HL-60 (cell line): Measurements from ENCODE around the gene KATNAL2.

ENCODE experiments used
- DNase-seq, 2 experiments: peaks; one replicate each; pipeline ENCODE4 v3.0.0-alpha.2; 2010 to 2020; ENCODE audit warnings: low read depth in 1 of 2, low spot score in 1 of 2
- H3K27ac ChIP-seq: fragments of 250-450 bp; sonication (Bioruptor Pico); replicated peaks from 2 replicates; pipeline ENCODE4 v1.5.1; 2020; ENCODE audit warnings: mild to moderate bottlenecking, moderate library complexity
- H3K27me3 ChIP-seq: fragments of 250-450 bp; sonication (Bioruptor Pico); 2 replicates; pipeline ENCODE4 v1.5.1; 2021; ENCODE audit warnings: mild to moderate bottlenecking, moderate library complexity; ENCODE audit not compliant: insufficient read depth, poor library complexity, severe bottlenecking
- H3K4me3 ChIP-seq: replicated peaks from 2 replicates; pipeline ENCODE4 v1.5.1; 2011; ENCODE audit warnings: mild to moderate bottlenecking, control low read depth, low read length; ENCODE audit not compliant: insufficient read depth
- CTCF ChIP-seq: IDR thresholded peaks from one replicate; pipeline ENCODE4 v1.5.1; 2011; ENCODE audit warnings: low read length, control low read depth, inconsistent platforms; ENCODE audit not compliant: insufficient read depth
- GABPA ChIP-seq: IDR thresholded peaks from 2 replicates; pipeline ENCODE4 v1.6.1; 2012; ENCODE audit warnings: low read depth
- POLR2AphosphoS5 ChIP-seq: IDR thresholded peaks from 2 replicates; pipeline ENCODE4 v1.6.1; 2012; ENCODE audit warnings: low read depth
- REST ChIP-seq: IDR thresholded peaks from 2 replicates; pipeline ENCODE4 v1.6.1; 2012; ENCODE audit warnings: low read depth; ENCODE audit not compliant: insufficient replicate concordance
- SPI1 ChIP-seq: IDR thresholded peaks from 2 replicates; pipeline ENCODE4 v1.6.1; 2012; ENCODE audit warnings: low read depth, mild to moderate bottlenecking, borderline replicate concordance

KATNAL2 gene

GRCh38 chr18:46910856-46911255 is 6.5 kb upstream of the KATNAL2 start:
- Histone ChIP-seq H3K4me3 (no peak overlapping the region), H3K27ac (no peak overlapping the region), H3K27me3 (no peaks in the 10 kb centered on the region)
- DNase-seq: no peak
- no peak for TF ChIP-seq SPI1
- no peak for TF ChIP-seq GABPA
- no peak for TF ChIP-seq CTCF
- TF ChIP-seq REST: no peak
- no peak for TF ChIP-seq POLR2AphosphoS5

GRCh38 chr18:46915800-46916550 is 1.4 kb upstream of the KATNAL2 start:
- no peaks in the 10 kb centered on the region for H3K27me3 ChIP-seq
- peak overlapping the region; percentile 89 for H3K4me3 ChIP-seq
- H3K27ac ChIP-seq: peak overlapping the region; percentile 73
- no peak for DNase-seq
- TF ChIP-seq CTCF: no peak
- TF ChIP-seq POLR2AphosphoS5: no peak
- no peak for TF ChIP-seq REST
- TF ChIP-seq SPI1: no peak
- no peak for TF ChIP-seq GABPA

GRCh38 chr18:46916551-46917107 is 773 bp upstream of the KATNAL2 start:
- no peak for TF ChIP-seq POLR2AphosphoS5
- no peak for TF ChIP-seq SPI1
- no peak for TF ChIP-seq GABPA
- TF ChIP-seq CTCF: no peak
- no peak for TF ChIP-seq REST
- no peaks in the 10 kb centered on the region for H3K27me3 ChIP-seq
- peak overlapping the region; percentile 73 for H3K27ac ChIP-seq
- DNase-seq: peak in 1 of 2 experiments; percentile 47
- H3K4me3 ChIP-seq: peak overlapping the region; percentile 89
